LHCN-M2 (cell line): Measurements from ENCODE around the gene POU6F2. TPM values are rescaled to one million over a fixed set of nuclear protein-coding genes. Genes with fewer than 3 reads are reported as not detected.
A peak's percentile ranks its signal among the peaks of the same experiment; 100 is the strongest.

Source experiments
- DNase-seq: peaks from one replicate; pipeline ENCODE4 v3.0.0-alpha.2; 2012; ENCODE audit warnings: low read depth
- total RNA-seq: library from RNA; depleted of rRNA; stranded (reverse); fragments of >200 nt; gene quantifications from 2 replicates; pipeline ENCODE4 v1.2.3, GENCODE V29; 2014

The POU6F2 gene
- total RNA-seq, 1 experiment from 2014 or later: not detected

- no peak for DNase-seq
These were observed 455.2 kb downstream of the POU6F2 start for GRCh38 chr7:39432807-39433416.

DNA sequence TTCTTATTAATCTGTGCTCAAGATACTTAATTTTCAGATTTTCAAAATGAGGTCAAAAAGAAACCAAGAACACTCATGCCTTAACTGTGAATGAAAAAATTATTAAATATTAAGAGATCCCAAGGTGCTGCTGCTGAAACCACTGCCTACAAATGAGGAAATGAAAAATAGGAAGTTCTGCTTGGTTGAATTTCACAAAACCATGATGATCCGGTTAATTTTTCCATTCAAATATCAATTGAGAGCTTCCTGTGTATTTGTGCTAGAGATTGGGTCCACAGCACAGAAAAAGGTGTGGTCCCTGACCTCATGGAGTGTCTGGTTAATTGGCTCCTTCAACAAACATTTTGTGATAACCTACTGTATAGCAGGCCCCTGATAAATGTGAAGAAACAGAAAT is 455.8 kb downstream of the POU6F2 start:
- no peak for DNase-seq

- no peak for DNase-seq
These were observed 456.3 kb downstream of the POU6F2 start for GRCh38 chr7:39434012-39434411.

DNA sequence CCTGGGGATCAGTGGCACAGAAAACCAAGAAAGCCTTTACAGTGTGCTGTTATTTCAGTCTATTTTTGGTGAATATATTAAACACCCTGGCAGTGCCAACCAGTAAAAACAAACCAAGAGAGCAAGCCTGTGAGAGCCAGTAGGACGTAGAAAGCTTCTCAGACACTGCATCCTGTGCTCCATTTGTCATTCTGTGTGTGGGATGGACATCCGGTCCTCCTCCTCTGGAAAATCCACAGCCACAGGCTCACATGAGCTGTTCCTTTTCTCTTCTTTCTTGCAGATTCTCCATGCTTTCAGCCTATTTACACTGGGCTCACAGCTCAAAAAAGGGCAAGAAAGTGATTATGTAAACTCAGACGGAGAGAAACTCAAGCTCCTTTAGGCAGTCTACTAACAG is 468.8 kb downstream of the POU6F2 start:
- no peak for DNase-seq

- DNase-seq: no peak
These were observed 474.2 kb downstream of the POU6F2 start for GRCh38 chr7:39451901-39452300.

GRCh38 chr7:39453743-39454355 is 476.1 kb downstream of the POU6F2 start:
- peak; percentile 66 for DNase-seq

- no peak for DNase-seq
These were observed 480.5 kb downstream of the POU6F2 start for GRCh38 chr7:39458061-39458745.

- DNase-seq: no peak
These were observed 481.9 kb downstream of the POU6F2 start for GRCh38 chr7:39459636-39460035.

GRCh38 chr7:39460486-39460885 is 482.8 kb downstream of the POU6F2 start:
- DNase-seq: no peak

DNA sequence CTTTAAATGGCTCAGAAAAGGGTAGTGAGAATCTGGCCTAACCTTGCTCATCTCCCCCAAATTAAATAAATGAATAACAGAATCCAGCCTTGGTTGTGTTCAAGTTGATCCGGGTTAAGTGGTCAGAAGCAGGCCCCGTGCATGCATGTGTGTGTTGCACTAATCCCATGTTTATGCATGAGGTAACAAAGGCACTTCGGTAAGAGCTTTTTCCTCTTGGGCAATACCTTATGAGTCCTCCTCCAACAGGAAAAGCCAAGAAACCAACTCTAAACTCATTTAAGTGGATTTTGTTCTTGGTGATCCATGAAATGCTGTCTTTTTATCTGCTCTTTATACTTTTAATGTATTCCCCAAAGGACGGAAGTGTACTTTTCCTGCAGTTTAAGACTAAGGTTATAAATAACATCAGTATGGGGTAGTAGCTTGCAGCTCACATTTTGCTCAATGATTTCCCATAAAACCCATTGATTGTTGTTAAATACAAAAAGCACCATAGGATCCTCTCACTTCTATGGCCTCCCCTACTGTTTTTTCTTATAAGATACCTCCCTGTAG is 483.6 kb downstream of the POU6F2 start:
- DNase-seq: no peak

- no peak for DNase-seq
These were observed 485.5 kb downstream of the POU6F2 start for GRCh38 chr7:39463252-39463651.

- DNase-seq: no peak
These were observed 486.8 kb downstream of the POU6F2 start for GRCh38 chr7:39464350-39465054.

GRCh38 chr7:39465055-39465929 is 487.6 kb downstream of the POU6F2 start:
- DNase-seq: peak; percentile 55

DNA sequence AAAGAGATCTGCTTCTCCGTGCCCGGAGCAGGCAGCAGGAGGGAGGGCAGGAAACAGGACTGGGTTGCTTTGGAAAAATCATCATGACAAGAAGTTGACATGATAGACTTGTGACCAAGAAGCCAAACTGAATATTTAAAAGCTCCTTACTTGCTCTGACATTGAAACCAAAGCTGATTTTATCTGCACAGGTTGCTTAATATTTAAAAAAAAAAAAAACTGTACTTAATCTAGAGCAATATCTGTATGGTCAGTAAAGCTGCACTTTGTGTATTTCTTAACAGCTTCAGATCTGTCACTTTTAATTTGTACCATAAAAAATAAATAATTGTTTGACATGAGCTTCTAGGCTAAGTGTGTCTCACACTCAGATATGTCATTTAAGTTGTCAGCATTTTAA is 490.6 kb downstream of the POU6F2 start:
- no peak for DNase-seq

GRCh38 chr7:39468808-39469374 is 491.2 kb downstream of the POU6F2 start:
- DNase-seq: no peak

DNA sequence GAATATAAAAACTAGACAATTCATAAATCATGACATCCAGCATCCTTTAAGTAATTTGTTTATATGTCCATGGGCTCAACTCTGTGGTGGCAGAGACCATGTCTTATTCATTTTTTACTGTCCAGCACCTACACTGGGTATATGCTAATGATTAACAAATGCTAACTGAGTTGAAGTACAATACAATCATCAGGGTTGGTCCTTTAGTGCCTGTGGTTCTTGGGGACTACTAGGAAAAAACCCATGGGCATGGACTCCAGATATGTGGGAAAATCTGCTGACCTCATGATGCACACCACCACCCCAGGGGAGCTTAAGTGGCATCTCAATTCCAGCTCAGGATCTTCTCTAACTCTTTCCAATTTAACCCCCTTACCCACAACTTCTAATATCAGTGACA is 503.2 kb downstream of the POU6F2 start:
- no peak for DNase-seq

- DNase-seq: no peak
These were observed 511.0 kb downstream of the POU6F2 start for GRCh38 chr7:39488467-39489393.

- DNase-seq: no peak
These were observed 512.6 kb downstream of the POU6F2 start for GRCh38 chr7:39490296-39490695.

- no peak for DNase-seq
These were observed 516.2 kb downstream of the POU6F2 start for GRCh38 chr7:39493934-39494333.

DNA sequence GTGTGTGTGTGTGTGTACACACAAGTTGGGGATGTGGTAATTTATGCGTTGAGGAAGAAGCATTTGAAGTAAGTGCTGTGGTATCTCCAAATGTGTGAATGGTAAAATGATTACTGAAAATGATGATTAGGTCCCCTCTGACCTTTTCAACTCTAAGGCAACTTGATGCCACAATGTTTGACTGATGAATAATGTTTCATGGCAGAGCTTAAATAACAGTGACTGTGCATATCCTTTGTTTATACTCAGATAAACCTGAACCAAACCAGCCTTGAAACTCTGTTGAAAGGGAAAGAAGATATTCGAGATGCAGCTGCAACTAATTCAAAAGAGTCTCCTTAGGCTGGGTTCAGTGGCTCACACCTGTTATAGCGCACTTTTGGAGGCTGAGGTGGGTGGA is 523.6 kb downstream of the POU6F2 start:
- no peak for DNase-seq
